Lower leg skin (tissue), 3 donors: Measurements from ENCODE around the gene ZNF740.

ENCODE experiments used
- CTCF ChIP-seq, 3 donors: fragments of 450-650 bp; IDR thresholded peaks; one replicate each; pipeline ENCODE4 v1.5.1; 2016; ENCODE audit warnings: antibody characterized with exemption in 3 of 3, mild to moderate bottlenecking in 3 of 3, moderate library complexity in 2 of 3
- POLR2A ChIP-seq, 2 donors: fragments of 450-650 bp; IDR thresholded peaks; one replicate each; pipeline ENCODE4 v1.6.1; 2016 to 2017; ENCODE audit warnings: antibody characterized with exemption in 2 of 2, mild to moderate bottlenecking in 1 of 2, moderate library complexity in 1 of 2

- TF ChIP-seq CTCF (IDR thresholded peaks at IDR 0.05) (no peak), POLR2A (IDR thresholded peaks at IDR 0.05) (no peak)
These were observed 14.5 kb downstream of the ZNF740 start for GRCh38 chr12:53194973-53195372.
